GM12865 (cell line): Measurements from ENCODE around the gene BRD4.

ENCODE experiments used
- DNase-seq: peaks from one replicate; pipeline ENCODE4 v3.0.0; 2010; ENCODE audit warnings: low read depth
- H3K4me3 ChIP-seq: 2 replicates; pipeline ENCODE4 v1.5.1; 2011; ENCODE audit warnings: mild to moderate bottlenecking, low read depth, low read length, control low read depth
- CTCF ChIP-seq: IDR thresholded peaks from 2 replicates; pipeline ENCODE4 v1.5.1; 2011; ENCODE audit warnings: low read length, control low read depth, low read depth, inconsistent platforms; ENCODE audit not compliant: insufficient read depth; ENCODE audit errors: missing control alignments

BRD4 gene

GRCh38 chr19:15212711-15213110 lies 119.6 kb downstream of the BRD4 start:
- no peak for DNase-seq
- no peak for TF ChIP-seq CTCF
- H3K4me3 ChIP-seq = no peak overlapping the region

- no peak for TF ChIP-seq CTCF
- no peak for DNase-seq
- no peak overlapping the region for H3K4me3 ChIP-seq
Measured at GRCh38 chr19:15210323-15210781, 122.0 kb downstream of the BRD4 start.

GRCh38 chr19:15201374-15202023 lies 130.8 kb downstream of the BRD4 start:
- no peak for TF ChIP-seq CTCF
- no peak for DNase-seq
- no peak overlapping the region for H3K4me3 ChIP-seq

GRCh38 chr19:15200553-15201364 lies 131.6 kb downstream of the BRD4 start, which contains the start of gene NOTCH3:
Gene NOTCH3 (minus strand): TSS chr19:15200995. CDS start chr19:15200905, 90 bp downstream.
- no peak for DNase-seq
- no peak within 1 kb of the TSS for H3K4me3 ChIP-seq
- TF ChIP-seq CTCF = no peak

GRCh38 chr19:15199661-15200552 lies 132.4 kb downstream of the BRD4 start:
- TF ChIP-seq CTCF = no peak
- H3K4me3 ChIP-seq = no peak overlapping the region
- no peak for DNase-seq

- DNase-seq = no peak
- no peak for TF ChIP-seq CTCF
- no peak overlapping the region for H3K4me3 ChIP-seq
Measured at GRCh38 chr19:15198951-15199660, 133.2 kb downstream of the BRD4 start.
